K562 (cell line): ENCODE data around the gene MEX3A.

Experiments
- E2F1 ChIP-seq: sonication (generic); formaldehyde crosslinking; IDR thresholded peaks from 2 replicates; pipeline ENCODE4 v1.8.1; 2023; ENCODE audit warnings: mild to moderate bottlenecking, missing genetic modification reagents, moderate library complexity
- KAT8 ChIP-seq: fragments of 450-650 bp; IDR thresholded peaks from 2 replicates; pipeline ENCODE4 v1.6.1; 2016; ENCODE audit warnings: low read depth, mild to moderate bottlenecking
- POLR2AphosphoS5 ChIP-seq: IDR thresholded peaks from 2 replicates; pipeline ENCODE4 v1.6.1; 2011; ENCODE audit warnings: mild to moderate bottlenecking, low read depth, low read length, moderate library complexity; ENCODE audit not compliant: control insufficient read depth, insufficient read depth
- RAD21 ChIP-seq, 2 experiments: fragments of 250-450 bp in 1 of 2; fragments of 450-650 bp in 1 of 2; sonication (Bioruptor Pico) in 1 of 2; formaldehyde crosslinking in 1 of 2; IDR thresholded peaks in 1 of 2; conservative IDR thresholded peaks in 1 of 2; 2 replicates each; pipeline versions ENCODE4 v1.4.0 to v1.8.0; 2020 to 2022; ENCODE audit warnings: mild to moderate bottlenecking in 2 of 2, moderate library complexity in 1 of 2
- TEAD4 ChIP-seq, 2 experiments: sonication (generic) in 1 of 2; formaldehyde crosslinking in 1 of 2; IDR thresholded peaks; 2 replicates each; pipeline versions ENCODE4 v1.6.1 to v1.8.0; 2012 to 2022; ENCODE audit warnings: borderline replicate concordance in 1 of 2, inconsistent platforms in 1 of 2, low read length in 1 of 2, mild to moderate bottlenecking in 1 of 2, missing genetic modification reagents in 1 of 2
- XRCC5 ChIP-seq: fragments of 200-400 bp; formaldehyde crosslinking; IDR thresholded peaks from 2 replicates; pipeline ENCODE4 v1.6.1; 2017; ENCODE audit warnings: low read depth, mild to moderate bottlenecking, low read length

- TF ChIP-seq POLR2AphosphoS5 (no peak), KAT8 (no peak), XRCC5 (no peak), E2F1 (no peak), RAD21 (CRISPR knock-in tag; conservative IDR thresholded peaks at IDR 0.05 in 1 of 2, IDR thresholded peaks at IDR 0.05 in 1 of 2) (no peak), TEAD4 (IDR thresholded peaks at IDR 0.05; ENCODE audit: low read length) (no peak), TEAD4 (CRISPR knock-in tag; IDR thresholded peaks at IDR 0.05; ENCODE audit: borderline replicate concordance) (no peak)
These were observed 31.1 kb downstream of the MEX3A start for GRCh38 chr1:156051011-156051725.
